ENCODE measurements around the gene RBM43.

- TF ChIP-seq GATA3 (IDR thresholded peaks at IDR 0.05; ENCODE audit: low read depth, low read length) (no peak), GATA2 (IDR thresholded peaks at IDR 0.05; ENCODE audit: low read depth, low read length) (no peak)
These were observed 31.0 kb downstream of the RBM43 start for GRCh38 chr2:151230627-151231140.

Measured in SH-SY5Y (cell line).